ENCODE data around the gene THOC1. TPM values are rescaled to one million over a fixed set of nuclear protein-coding genes. Genes with fewer than 3 reads are reported as not detected.

The THOC1 gene
- total RNA-seq, 1 experiment from 2014 or later, result 55.6 TPM

- no peak for DNase-seq (ENCODE audit: extremely low read depth, low read depth)
Measured at GRCh38 chr18:217532-218336, 50.1 kb downstream of the THOC1 start.

DNA sequence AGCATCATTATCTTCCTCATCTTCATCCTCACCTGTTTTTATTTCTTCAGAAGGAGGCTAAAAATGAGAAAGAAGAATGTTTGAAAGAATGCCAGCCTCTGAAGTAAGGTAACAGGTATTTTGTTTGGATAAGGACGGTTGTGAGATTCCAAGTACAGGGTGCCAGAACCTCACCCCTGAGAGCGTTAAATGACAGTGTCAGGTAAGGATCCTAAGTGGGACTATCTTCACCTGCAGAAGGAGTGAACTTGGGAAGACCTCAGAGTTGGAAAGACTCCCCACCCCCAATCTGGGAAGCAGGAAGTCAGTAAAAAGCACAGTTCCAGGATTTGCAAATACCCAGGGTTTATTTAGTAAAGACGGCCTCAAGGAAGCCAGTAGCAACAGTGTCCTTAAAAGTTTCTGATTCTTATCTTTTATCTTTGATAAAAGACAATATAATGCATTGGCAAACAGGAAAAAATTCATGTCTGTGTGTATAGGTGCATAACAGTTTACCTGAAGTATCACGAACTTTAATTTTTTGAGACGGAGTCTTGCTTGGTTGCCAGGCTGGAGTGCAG is 52.3 kb downstream of the THOC1 start:
- no peak for DNase-seq (ENCODE audit: extremely low read depth, low read depth)

- DNase-seq (ENCODE audit: extremely low read depth, low read depth), result no peak
Measured at GRCh38 chr18:213966-214365, 53.9 kb downstream of the THOC1 start.

GRCh38 chr18:213505-213904 is 54.3 kb downstream of the THOC1 start:
- DNase-seq (ENCODE audit: extremely low read depth, low read depth), result no peak

GRCh38 chr18:212780-213179 is 55.1 kb downstream of the THOC1 start:
- DNase-seq (ENCODE audit: extremely low read depth, low read depth), result no peak

- no peak for DNase-seq (ENCODE audit: extremely low read depth, low read depth)
Measured at GRCh38 chr18:211582-211981, 56.3 kb downstream of the THOC1 start.

GRCh38 chr18:210733-211132 is 57.1 kb downstream of the THOC1 start:
- DNase-seq (ENCODE audit: extremely low read depth, low read depth), result no peak

- DNase-seq (ENCODE audit: extremely low read depth, low read depth), result no peak
Measured at GRCh38 chr18:210075-210474, 57.8 kb downstream of the THOC1 start.

DNA sequence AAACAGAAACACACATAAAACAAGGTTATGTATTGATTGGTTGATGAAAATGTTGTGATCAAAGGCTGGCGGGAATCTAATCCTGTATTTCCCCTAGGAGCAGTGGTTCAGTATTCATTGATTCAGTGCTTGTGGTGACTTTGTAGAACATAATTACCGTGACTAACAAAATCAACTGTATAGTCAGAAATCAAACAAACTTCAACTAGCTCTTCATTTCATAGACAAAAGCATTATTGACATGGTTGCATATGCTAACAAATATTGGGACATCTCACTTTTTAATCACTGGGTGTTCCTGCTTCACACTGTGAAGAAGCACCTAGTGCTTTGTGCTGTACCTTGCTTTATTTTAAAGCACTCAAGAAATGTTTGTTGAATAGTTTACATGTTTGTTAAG is 68.1 kb downstream of the THOC1 start:
- no peak for DNase-seq (ENCODE audit: extremely low read depth, low read depth)

- no peak for DNase-seq (ENCODE audit: extremely low read depth, low read depth)
Measured at GRCh38 chr18:199214-199613, 68.6 kb downstream of the THOC1 start.

DNA sequence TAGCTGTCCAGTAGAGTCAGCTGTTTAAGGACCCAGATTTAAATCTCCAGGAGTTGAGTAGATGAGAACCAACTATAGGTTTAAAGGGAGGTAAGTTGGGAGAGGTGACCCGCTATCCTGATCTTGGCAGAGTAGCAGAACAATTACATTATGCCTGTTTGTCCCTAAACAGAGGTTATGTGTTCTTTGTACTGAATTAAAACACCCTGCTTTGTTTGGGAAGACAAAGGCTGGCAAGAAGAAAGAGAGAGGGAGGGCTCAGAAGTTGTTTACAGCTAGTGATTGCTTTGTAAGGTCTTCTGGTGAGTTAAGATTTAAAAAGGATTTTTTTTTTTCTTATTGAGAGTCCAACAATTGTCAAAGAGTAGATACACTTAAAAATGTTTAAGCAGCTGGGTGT is 72.2 kb downstream of the THOC1 start:
- no peak for DNase-seq (ENCODE audit: extremely low read depth, low read depth)

DNA sequence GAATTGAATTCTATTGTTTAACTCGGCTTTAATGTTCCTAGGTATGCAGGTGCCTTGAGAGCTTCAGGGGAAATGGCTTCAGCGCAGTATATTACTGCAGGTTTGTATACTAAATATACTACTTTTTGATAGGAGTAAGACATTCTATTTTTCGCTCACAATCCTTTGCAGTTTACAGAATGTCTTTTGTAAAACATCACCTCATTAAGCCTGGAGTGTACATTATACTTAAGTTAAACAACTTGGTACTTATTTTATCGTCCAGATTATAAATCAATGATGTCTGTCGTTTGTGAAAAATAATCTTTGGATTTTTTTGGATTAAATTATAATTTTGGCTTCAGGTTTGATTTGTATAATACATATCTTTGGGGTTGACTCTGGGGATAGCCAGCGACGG is 75.0 kb downstream of the THOC1 start:
- DNase-seq (ENCODE audit: extremely low read depth, low read depth), result no peak

DNA sequence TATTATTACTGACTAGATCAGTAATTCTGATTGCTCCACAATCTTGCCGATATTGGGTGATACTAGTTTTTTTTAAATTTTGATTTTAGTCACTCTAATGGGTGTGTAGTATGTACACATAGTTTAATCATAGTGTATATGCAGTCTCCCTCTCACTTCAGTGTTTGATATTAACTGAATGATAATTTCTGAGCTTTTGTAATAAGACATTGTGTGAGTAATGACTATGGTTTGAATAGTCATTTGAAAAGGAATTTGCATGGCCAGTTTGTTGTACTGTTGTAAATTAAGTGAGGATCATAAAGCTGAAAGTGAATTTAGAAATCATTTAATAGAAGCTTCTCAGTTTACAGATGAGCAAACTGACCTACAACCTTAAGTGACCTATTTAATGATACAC is 76.1 kb downstream of the THOC1 start:
- DNase-seq (ENCODE audit: extremely low read depth, low read depth), result no peak

DNA sequence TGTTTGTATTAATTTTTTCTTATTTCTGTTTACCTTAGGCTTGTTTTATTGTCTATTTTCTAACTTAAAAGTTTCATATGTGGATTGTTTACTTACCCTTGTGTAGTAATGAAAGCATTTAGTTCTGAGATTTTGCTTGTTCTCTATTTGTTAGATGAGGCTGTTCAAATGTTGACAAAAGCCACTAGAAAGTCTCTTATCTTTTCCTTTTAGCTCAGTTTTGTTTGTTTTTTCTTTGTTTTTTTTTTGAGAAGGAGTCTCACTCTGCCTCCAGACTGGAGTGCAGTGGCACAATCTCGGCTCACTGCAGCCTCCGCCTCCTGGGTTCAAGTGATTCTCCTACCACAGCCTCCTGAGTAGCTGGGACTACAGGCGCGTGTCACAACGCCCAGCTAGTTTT is 78.6 kb downstream of the THOC1 start:
- DNase-seq (ENCODE audit: extremely low read depth, low read depth), result no peak

- DNase-seq (ENCODE audit: extremely low read depth, low read depth), result no peak
Measured at GRCh38 chr18:183769-184168, 84.1 kb downstream of the THOC1 start.

DNA sequence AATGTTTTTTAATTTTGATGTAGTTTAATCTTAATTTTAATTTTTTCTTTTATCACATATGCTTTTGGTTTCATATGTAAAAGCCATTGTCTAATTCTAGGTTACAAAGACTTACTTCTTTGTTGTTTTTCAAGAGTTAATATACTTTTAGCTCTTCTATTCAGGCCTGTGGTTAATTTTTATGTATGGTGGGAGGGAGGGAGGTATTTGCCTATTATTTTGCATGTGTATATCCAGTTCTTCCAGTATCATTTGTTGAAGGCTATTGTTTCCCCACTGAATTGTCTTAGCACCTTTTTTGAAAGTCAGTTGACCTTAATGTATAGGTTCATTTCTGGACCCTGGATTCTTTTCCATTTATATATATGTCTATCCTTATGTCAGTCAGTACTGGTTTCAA is 86.1 kb downstream of the THOC1 start:
- DNase-seq (ENCODE audit: extremely low read depth, low read depth), result no peak

DNA sequence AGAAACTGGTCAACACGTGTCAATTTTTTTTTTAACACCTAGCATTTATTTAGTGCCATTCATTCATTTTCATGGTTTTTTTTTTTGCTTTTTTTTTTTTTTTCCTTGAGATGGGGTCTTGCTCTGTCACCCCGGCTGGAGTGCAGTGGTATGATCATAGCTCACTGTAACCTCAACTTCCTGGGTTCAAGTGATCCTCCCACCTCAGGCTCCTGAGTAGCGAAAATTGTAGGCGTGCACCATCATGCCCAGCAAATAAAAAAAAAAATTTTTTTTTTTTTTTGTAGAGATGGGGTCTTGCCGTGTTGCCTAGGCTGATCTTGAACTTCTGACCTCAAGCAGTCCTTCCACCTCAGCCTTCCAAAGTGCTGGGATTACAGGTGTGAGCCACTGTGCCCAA is 88.3 kb downstream of the THOC1 start:
- no peak for DNase-seq (ENCODE audit: extremely low read depth, low read depth)

- no peak for DNase-seq (ENCODE audit: extremely low read depth, low read depth)
Measured at GRCh38 chr18:172361-172760, 95.5 kb downstream of the THOC1 start.
